ENCODE data around the gene BFAR.
A peak's percentile ranks its signal among the peaks of the same experiment; 100 is the strongest.

Gene BFAR
- long read RNA-seq, transcript BFAR-201 (8 exons, 3,039 nt), result major isoform, 339 of 527 reads
- long read RNA-seq, transcript BFAR-203 (4 exons, 1,414 nt), result minor isoform, 11 of 527 reads
- long read RNA-seq, transcript BFAR-207 (6 exons, 1,662 nt), result minor isoform, 18 of 527 reads
- long read RNA-seq, partial matches to known transcripts, result 23 of 527 reads
- long read RNA-seq, other reads (novel, unspliced or antisense), result 136 of 527 reads

- peak within 1 kb of the TSS; percentile 98 for H3K4me3 ChIP-seq (replicated peaks; ENCODE audit: insufficient read depth, low read length)
- TF ChIP-seq GABPA (IDR thresholded peaks at IDR 0.05; ENCODE audit: low read depth), result peak; percentile 79
- TF ChIP-seq REST (IDR thresholded peaks at IDR 0.05; ENCODE audit: insufficient replicate concordance, low read depth), result peak; percentile 74
- peak; percentile 98 for TF ChIP-seq POLR2AphosphoS5 (IDR thresholded peaks at IDR 0.05; ENCODE audit: low read depth)
- no peak for TF ChIP-seq CTCF (IDR thresholded peaks at IDR 0.05; ENCODE audit: insufficient read depth, low read length)
- TF ChIP-seq SPI1 (IDR thresholded peaks at IDR 0.05; ENCODE audit: borderline replicate concordance, low read depth), result peak; percentile 72; the same call in 1 of the 2 replicates
- peak; percentile 95 to 99 for DNase-seq (ENCODE audit: low read depth in 1 of 2, low spot score in 1 of 2)
- H3K27me3 ChIP-seq (ENCODE audit: insufficient read depth, poor library complexity, severe bottlenecking), result no peaks in the 10 kb centered on the region
- peak within 1 kb of the TSS; percentile 82 for H3K27ac ChIP-seq (replicated peaks)
Observed at GRCh38 chr16:14632693-14633569, at the start of gene BFAR. Gene BFAR, plus strand, starts transcription at chr16:14632951. Its CDS starts 11,396 bp downstream, at chr16:14644347.

GRCh38 chr16:14585287-14585686, 47.5 kb upstream of the BFAR start:
- DNase-seq (ENCODE audit: low read depth in 1 of 2, low spot score in 1 of 2), result no peak
- H3K27me3 ChIP-seq (ENCODE audit: insufficient read depth, poor library complexity, severe bottlenecking), result no peaks in the 10 kb centered on the region
- TF ChIP-seq REST (IDR thresholded peaks at IDR 0.05; ENCODE audit: insufficient replicate concordance, low read depth) (no peak), GABPA (IDR thresholded peaks at IDR 0.05; ENCODE audit: low read depth) (no peak), SPI1 (IDR thresholded peaks at IDR 0.05; ENCODE audit: borderline replicate concordance, low read depth) (no peak), POLR2AphosphoS5 (IDR thresholded peaks at IDR 0.05; ENCODE audit: low read depth) (no peak), CTCF (IDR thresholded peaks at IDR 0.05; ENCODE audit: insufficient read depth, low read length) (no peak)
- H3K4me3 ChIP-seq (replicated peaks; ENCODE audit: insufficient read depth, low read length), result no peak overlapping the region
- H3K27ac ChIP-seq (replicated peaks), result no peak overlapping the region

- no peak for DNase-seq (ENCODE audit: low read depth in 1 of 2, low spot score in 1 of 2)
- TF ChIP-seq GABPA (IDR thresholded peaks at IDR 0.05; ENCODE audit: low read depth) (no peak), CTCF (IDR thresholded peaks at IDR 0.05; ENCODE audit: insufficient read depth, low read length) (no peak), REST (IDR thresholded peaks at IDR 0.05; ENCODE audit: insufficient replicate concordance, low read depth) (no peak), POLR2AphosphoS5 (IDR thresholded peaks at IDR 0.05; ENCODE audit: low read depth) (no peak), SPI1 (IDR thresholded peaks at IDR 0.05; ENCODE audit: borderline replicate concordance, low read depth) (no peak)
- H3K4me3 ChIP-seq (replicated peaks; ENCODE audit: insufficient read depth, low read length), result no peak overlapping the region
- H3K27ac ChIP-seq (replicated peaks), result no peak overlapping the region
- no peaks in the 10 kb centered on the region for H3K27me3 ChIP-seq (ENCODE audit: insufficient read depth, poor library complexity, severe bottlenecking)
Observed at GRCh38 chr16:14586637-14587305, 46.0 kb upstream of the BFAR start.

Measured in HL-60 (cell line).